Lower lobe of right lung (tissue), 2 donors: ENCODE results near the gene DOCK8. TPM values are rescaled to one million over a fixed set of nuclear protein-coding genes. Genes with fewer than 3 reads are reported as not detected.

Experiments
- ATAC-seq, 2 donors: fragments of 200-7000 bp; cut with Tn5 transposase; one replicate each; pipeline ENCODE4 v1.9.1; 2020 to 2022; ENCODE audit warnings: mild to moderate bottlenecking in 2 of 2, moderate library complexity in 2 of 2
- DNase-seq: peaks from one replicate; pipeline ENCODE4 v3.0.0-alpha.2; 2020
- H3K27ac ChIP-seq: fragments of 200-600 bp; one replicate; pipeline ENCODE4 v1.8.0; 2022
- H3K27me3 ChIP-seq: fragments of 200-600 bp; one replicate; pipeline ENCODE4 v1.8.0; 2022; ENCODE audit warnings: low read depth
- H3K36me3 ChIP-seq: fragments of 200-600 bp; one replicate; pipeline ENCODE4 v1.8.0; 2022; ENCODE audit warnings: mild to moderate bottlenecking
- H3K4me1 ChIP-seq: fragments of 200-600 bp; one replicate; pipeline ENCODE4 v1.8.0; 2022
- H3K4me3 ChIP-seq: fragments of 200-600 bp; one replicate; pipeline ENCODE4 v1.8.0; 2022; ENCODE audit warnings: mild to moderate bottlenecking
- H3K9me3 ChIP-seq: fragments of 200-600 bp; one replicate; pipeline ENCODE4 v1.8.0; 2022
- intact Hi-C: fragments of 100-400 bp; cut with DNase I; formaldehyde crosslinking; loops from one replicate; pipeline ENCODE4 v1.11.0; 2022
- total RNA-seq: library from RNA; stranded (reverse); fragmentation: NEBNext Ultra II Directional; extraction: Animal tissue kit (Norgen Biotek cat#: 25700); gene quantifications from one replicate; pipeline ENCODE4 v1.2.1, GENCODE V29; 2021
- TF ChIP-seq, protein P1 (sequence below): fragments of 200-600 bp; IDR thresholded peaks from one replicate; pipeline ENCODE4 v1.8.0; 2022; ENCODE audit warnings: antibody characterized with exemption, mild to moderate bottlenecking
- donor health status: DM: no; HTN: yes; CAD: no; lungs with severe emphysema.

Gene DOCK8
- total RNA-seq, 1 donor from 2014 or later = 112 TPM

DNA sequence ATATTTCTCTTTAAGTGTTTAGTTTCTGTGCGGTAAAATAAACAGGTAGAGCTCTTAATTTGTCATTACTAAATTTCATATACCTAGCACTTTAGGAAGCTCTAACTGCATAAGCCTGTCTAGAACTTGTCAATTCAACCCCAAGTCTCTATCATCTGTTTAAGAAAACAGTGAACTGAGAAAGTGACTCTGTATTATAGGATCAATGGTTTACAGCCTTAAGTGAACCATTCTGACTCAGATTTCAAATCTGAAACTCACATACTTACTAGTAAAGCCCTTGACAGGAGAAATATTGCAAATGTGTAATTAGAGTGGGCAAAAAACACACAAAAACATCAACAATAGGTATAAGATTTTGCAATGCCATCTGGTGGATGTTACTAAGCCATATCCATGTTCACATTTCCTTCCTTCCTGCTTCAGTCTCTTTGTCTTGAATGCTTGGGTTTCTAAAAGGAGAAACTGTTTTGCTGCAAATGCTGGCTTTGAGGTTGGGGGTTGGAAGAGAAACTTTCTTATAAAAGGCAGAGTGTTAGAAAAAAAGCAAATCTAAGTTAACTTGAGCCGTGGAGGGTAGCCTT, 101.8 kb downstream of the DOCK8 start:
- TF ChIP-seq, protein P1, sequence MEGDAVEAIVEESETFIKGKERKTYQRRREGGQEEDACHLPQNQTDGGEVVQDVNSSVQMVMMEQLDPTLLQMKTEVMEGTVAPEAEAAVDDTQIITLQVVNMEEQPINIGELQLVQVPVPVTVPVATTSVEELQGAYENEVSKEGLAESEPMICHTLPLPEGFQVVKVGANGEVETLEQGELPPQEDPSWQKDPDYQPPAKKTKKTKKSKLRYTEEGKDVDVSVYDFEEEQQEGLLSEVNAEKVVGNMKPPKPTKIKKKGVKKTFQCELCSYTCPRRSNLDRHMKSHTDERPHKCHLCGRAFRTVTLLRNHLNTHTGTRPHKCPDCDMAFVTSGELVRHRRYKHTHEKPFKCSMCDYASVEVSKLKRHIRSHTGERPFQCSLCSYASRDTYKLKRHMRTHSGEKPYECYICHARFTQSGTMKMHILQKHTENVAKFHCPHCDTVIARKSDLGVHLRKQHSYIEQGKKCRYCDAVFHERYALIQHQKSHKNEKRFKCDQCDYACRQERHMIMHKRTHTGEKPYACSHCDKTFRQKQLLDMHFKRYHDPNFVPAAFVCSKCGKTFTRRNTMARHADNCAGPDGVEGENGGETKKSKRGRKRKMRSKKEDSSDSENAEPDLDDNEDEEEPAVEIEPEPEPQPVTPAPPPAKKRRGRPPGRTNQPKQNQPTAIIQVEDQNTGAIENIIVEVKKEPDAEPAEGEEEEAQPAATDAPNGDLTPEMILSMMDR = no peak
- DNase-seq (no peak), ATAC-seq (no peak)
- no peaks in the 10 kb centered on the region for H3K27me3 ChIP-seq
- no peak overlapping the region for H3K27ac ChIP-seq
- H3K36me3 ChIP-seq = peaks cover 70% of the 10 kb centered on the region
- H3K4me3 ChIP-seq = no peak overlapping the region
- no peaks in the 10 kb centered on the region for H3K9me3 ChIP-seq
- no peaks in the 10 kb centered on the region for H3K4me1 ChIP-seq
- intact Hi-C loops = no loop called here

DNA sequence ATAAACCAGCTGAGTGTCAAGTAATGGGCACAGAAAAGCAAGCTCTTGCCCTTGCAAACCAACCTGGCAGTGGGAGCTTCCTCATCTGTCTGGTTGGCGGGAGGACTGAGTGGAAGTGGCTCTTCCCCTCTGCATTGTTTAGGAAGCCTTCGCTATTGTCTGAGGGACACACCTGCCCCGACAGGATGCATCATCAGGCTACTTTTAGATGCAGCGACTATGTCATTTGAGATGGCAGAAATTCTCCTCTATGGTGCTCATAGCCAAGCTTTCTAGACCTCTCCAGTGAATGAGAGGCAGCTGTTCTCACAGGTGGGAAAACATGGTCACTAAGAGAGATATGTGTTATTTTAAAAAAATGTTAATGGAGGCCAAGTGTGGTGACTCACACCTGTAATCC, 104.0 kb downstream of the DOCK8 start:
- Histone ChIP-seq H3K4me1 (no peaks in the 10 kb centered on the region), H3K9me3 (no peaks in the 10 kb centered on the region), H3K27ac (no peak overlapping the region), H3K36me3 (peaks cover 48% of the 10 kb centered on the region), H3K27me3 (no peaks in the 10 kb centered on the region), H3K4me3 (no peak overlapping the region)
- TF ChIP-seq, protein P1 = no peak
- intact Hi-C loops = no loop called here
- no peak for ATAC-seq
- no peak for DNase-seq

DNA sequence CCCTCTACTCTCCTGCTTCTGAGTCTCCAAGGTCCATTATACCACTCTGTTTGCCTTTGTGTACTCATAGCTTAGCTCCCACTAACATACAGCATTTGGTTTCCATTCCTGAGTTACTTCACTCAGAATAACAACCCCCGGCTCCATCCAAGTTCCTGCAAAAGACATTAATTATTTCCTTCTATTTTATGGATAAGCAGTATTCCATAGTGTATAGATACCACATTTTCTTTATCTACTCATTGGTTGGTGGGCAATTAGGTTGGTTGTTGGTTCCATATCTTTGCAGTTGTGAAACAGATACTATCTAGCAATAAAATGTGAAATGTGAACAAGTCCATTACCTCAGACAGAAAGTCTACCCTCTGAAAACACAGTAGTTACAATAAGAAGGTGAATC, 110.3 kb downstream of the DOCK8 start:
- intact Hi-C loops = no loop called here
- Histone ChIP-seq H3K27me3 (no peaks in the 10 kb centered on the region), H3K9me3 (no peaks in the 10 kb centered on the region), H3K4me1 (no peaks in the 10 kb centered on the region), H3K36me3 (peaks cover 33% of the 10 kb centered on the region), H3K27ac (no peak overlapping the region), H3K4me3 (no peak overlapping the region)
- no peak for DNase-seq
- ATAC-seq = no peak
- TF ChIP-seq, protein P1 = no peak

DNA sequence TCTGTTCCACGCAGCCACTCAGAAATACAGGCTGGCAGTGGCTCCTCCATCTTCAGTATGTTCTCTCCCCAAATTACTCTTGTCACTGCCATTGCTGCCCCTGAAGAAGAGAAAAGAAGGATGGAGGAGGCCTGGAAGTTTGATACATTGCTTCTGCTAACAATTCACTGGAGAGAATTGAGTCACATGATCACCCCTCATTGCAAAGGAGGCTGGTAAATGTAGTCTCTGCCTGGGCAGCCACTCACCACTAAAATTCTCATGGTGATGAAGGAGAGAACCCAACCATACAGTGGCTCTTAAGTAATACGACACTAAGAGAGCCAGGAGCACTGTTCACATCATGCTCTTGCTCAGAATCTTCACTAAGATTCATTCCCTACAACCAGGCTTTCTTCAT, 112.0 kb downstream of the DOCK8 start:
- H3K4me1 ChIP-seq = no peaks in the 10 kb centered on the region
- intact Hi-C loops = no loop called here
- no peak overlapping the region for H3K27ac ChIP-seq
- no peaks in the 10 kb centered on the region for H3K9me3 ChIP-seq
- no peaks in the 10 kb centered on the region for H3K27me3 ChIP-seq
- H3K4me3 ChIP-seq = no peak overlapping the region
- TF ChIP-seq, protein P1 = no peak
- ATAC-seq (no peak), DNase-seq (no peak)
- peaks cover 49% of the 10 kb centered on the region for H3K36me3 ChIP-seq

DNA sequence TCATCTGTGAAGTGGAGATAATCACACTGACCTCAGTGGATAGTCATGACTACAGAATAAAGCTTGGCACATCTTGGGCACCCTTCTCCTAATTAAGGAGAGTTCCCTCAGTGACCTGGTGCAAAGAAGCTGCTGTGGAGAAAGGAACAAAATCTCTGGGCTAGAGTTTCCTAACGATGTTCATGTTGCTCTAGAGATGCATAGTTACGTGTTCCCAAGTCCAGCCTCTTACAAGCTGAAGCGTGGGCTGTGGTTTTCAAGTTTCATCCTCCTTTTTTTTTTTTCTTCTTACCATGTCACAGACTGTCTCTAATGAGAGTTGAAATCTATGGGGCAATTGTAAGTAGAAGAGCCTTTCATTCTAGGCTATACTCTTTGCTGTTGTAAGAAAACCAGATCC, 113.8 kb downstream of the DOCK8 start:
- H3K4me3 ChIP-seq = no peak overlapping the region
- H3K36me3 ChIP-seq = peaks cover 67% of the 10 kb centered on the region
- DNase-seq (no peak), ATAC-seq (no peak)
- no peaks in the 10 kb centered on the region for H3K27me3 ChIP-seq
- H3K4me1 ChIP-seq = no peaks in the 10 kb centered on the region
- intact Hi-C loops = no loop called here
- TF ChIP-seq, protein P1 = no peak
- H3K27ac ChIP-seq = no peak overlapping the region
- no peaks in the 10 kb centered on the region for H3K9me3 ChIP-seq
